Gastrocnemius medialis (tissue), 4 donors: ENCODE data around the gene NKIRAS2.

Experiments
- CTCF ChIP-seq, 5 experiments: fragments of 450-650 bp in 3 of 5; fragments of 200-600 bp in 2 of 5; sonication (generic) in 2 of 5; IDR thresholded peaks in 4 of 5; conservative IDR thresholded peaks in 1 of 5; 1 replicate in 4 of 5; 2 replicates in 1 of 5; pipeline ENCODE4 v1.5.1; 2016 to 2019; ENCODE audit warnings: antibody characterized with exemption in 5 of 5, mild to moderate bottlenecking in 3 of 5, moderate library complexity in 3 of 5
- POLR2A ChIP-seq, 2 donors: fragments of 450-650 bp; IDR thresholded peaks; one replicate each; pipeline ENCODE4 v1.6.1; 2017; ENCODE audit warnings: antibody characterized with exemption in 2 of 2, mild to moderate bottlenecking in 2 of 2, moderate library complexity in 2 of 2

GRCh38 chr17:42018339-42018738 lies 1.6 kb upstream of the NKIRAS2 start:
- TF ChIP-seq CTCF (IDR thresholded peaks at IDR 0.05 in 4 of 5, conservative IDR thresholded peaks at IDR 0.05 in 1 of 5) (no peak), POLR2A (IDR thresholded peaks at IDR 0.05) (no peak)
